Measurements from ENCODE around the gene MGAT4A.

The MGAT4A gene

DNA sequence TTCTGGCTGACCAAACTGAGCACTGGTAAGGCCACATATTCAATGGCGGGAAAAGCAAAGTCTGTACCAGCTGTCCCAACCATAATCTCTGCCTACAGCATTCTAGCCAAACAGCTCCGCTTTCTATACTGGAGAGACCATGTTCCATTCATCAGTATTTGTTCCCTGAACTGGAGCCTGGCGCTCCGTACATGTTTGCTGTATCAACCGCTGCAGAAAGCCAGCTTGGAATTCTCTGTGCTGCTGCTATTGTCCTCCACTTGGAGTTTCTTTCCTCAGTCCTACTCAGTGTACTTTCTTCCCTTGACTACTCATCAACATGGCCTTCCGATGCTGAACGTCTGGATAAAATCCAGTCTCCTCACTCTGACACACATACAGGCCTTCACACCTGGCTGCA, 124.5 kb downstream of the MGAT4A start:
- peaks cover 49% of the 10 kb centered on the region for H3K79me2 ChIP-seq (ENCODE audit: low read length)
- H3K4me3 ChIP-seq (ENCODE audit: low read length) = no peak overlapping the region
- no peaks in the 10 kb centered on the region for H3K36me3 ChIP-seq (replicated peaks; ENCODE audit: insufficient read depth, low read length)
- no peak for TF ChIP-seq EZH2phosphoT487 (IDR thresholded peaks at IDR 0.05; ENCODE audit: low read length)
- TF ChIP-seq, protein P1, sequence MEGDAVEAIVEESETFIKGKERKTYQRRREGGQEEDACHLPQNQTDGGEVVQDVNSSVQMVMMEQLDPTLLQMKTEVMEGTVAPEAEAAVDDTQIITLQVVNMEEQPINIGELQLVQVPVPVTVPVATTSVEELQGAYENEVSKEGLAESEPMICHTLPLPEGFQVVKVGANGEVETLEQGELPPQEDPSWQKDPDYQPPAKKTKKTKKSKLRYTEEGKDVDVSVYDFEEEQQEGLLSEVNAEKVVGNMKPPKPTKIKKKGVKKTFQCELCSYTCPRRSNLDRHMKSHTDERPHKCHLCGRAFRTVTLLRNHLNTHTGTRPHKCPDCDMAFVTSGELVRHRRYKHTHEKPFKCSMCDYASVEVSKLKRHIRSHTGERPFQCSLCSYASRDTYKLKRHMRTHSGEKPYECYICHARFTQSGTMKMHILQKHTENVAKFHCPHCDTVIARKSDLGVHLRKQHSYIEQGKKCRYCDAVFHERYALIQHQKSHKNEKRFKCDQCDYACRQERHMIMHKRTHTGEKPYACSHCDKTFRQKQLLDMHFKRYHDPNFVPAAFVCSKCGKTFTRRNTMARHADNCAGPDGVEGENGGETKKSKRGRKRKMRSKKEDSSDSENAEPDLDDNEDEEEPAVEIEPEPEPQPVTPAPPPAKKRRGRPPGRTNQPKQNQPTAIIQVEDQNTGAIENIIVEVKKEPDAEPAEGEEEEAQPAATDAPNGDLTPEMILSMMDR (IDR thresholded peaks at IDR 0.05; ENCODE audit: low read length) = no peak
- no peak overlapping the region for H3K27ac ChIP-seq (ENCODE audit: low read length)
- no peaks in the 10 kb centered on the region for H4K20me1 ChIP-seq (ENCODE audit: insufficient read depth, low read length)
- H3K4me2 ChIP-seq (ENCODE audit: low read depth, low read length) = no peak overlapping the region
- H3K9me2 ChIP-seq (replicated peaks; ENCODE audit: insufficient read depth, low read length) = no peaks in the 10 kb centered on the region
- H3K9ac ChIP-seq (ENCODE audit: low read length) = no peak overlapping the region
- no peaks in the 10 kb centered on the region for H3K9me3 ChIP-seq (replicated peaks; ENCODE audit: insufficient read depth, low read length)
- H3F3A ChIP-seq (ENCODE audit: insufficient read depth, low read length) = peaks cover 12% of the 10 kb centered on the region
- no peak for DNase-seq
- no peak overlapping the region for H2AFZ ChIP-seq (ENCODE audit: low read length)
- H3K27me3 ChIP-seq (replicated peaks; ENCODE audit: insufficient read depth, low read length) = no peaks in the 10 kb centered on the region
- peaks cover 13% of the 10 kb centered on the region for H3K4me1 ChIP-seq (ENCODE audit: low read length)

DNA sequence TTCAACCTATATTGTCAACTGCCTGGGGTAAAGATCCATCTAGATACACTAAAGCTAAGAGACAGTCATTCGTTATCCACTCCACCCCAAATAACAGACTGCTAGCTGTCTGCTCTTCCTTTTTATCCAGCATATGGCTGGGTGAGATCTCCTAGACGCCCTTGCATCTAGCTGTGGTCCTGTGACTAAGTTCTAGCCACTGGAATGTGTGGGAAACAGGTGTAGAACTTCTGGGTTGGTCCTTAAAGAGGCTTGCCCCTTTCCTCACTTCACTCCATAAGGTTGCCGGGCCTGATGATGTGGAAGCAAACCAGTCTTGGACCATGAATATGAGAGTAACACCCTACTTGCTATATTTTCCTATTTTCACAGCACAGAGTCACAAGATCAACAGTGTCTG, 125.9 kb downstream of the MGAT4A start:
- Histone ChIP-seq H3K9ac (ENCODE audit: low read length) (no peak overlapping the region), H3K4me2 (ENCODE audit: low read depth, low read length) (no peak overlapping the region), H3K4me3 (ENCODE audit: low read length) (no peak overlapping the region), H3K27me3 (replicated peaks; ENCODE audit: insufficient read depth, low read length) (no peaks in the 10 kb centered on the region), H3K27ac (ENCODE audit: low read length) (no peak overlapping the region), H3K9me3 (replicated peaks; ENCODE audit: insufficient read depth, low read length) (no peaks in the 10 kb centered on the region), H2AFZ (ENCODE audit: low read length) (no peak overlapping the region), H3F3A (ENCODE audit: insufficient read depth, low read length) (peaks cover 16% of the 10 kb centered on the region), H4K20me1 (ENCODE audit: insufficient read depth, low read length) (no peaks in the 10 kb centered on the region), H3K4me1 (ENCODE audit: low read length) (peaks cover 13% of the 10 kb centered on the region), H3K9me2 (replicated peaks; ENCODE audit: insufficient read depth, low read length) (no peaks in the 10 kb centered on the region), H3K36me3 (replicated peaks; ENCODE audit: insufficient read depth, low read length) (no peaks in the 10 kb centered on the region), H3K79me2 (ENCODE audit: low read length) (peaks cover 37% of the 10 kb centered on the region)
- TF ChIP-seq EZH2 (optimal IDR thresholded peaks at IDR 0.05; ENCODE audit: low read depth, low read length) = no peak
- TF ChIP-seq, protein P1 (IDR thresholded peaks at IDR 0.05; ENCODE audit: low read length) = no peak
- DNase-seq = no peak

DNA sequence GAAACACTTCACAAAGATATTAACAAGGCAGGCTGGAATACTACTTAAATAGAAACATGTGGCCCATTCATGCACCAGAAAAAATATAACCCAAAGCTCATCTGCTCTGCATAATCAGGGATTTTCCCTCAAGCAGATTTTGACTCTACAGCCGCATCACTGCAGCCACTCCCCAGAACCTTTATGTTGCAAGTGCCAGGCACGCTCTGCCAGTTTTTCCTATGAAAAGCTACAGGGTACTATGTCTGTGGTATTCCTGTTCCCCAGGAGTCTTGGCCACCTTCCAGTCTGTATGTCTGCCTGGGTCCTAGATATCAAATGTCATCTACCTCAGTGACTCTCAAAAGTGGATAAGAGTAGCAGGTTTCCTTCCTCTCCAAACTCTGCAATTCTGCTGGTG, 126.4 kb downstream of the MGAT4A start:
- H3K36me3 ChIP-seq (replicated peaks; ENCODE audit: insufficient read depth, low read length) = no peaks in the 10 kb centered on the region
- H4K20me1 ChIP-seq (ENCODE audit: insufficient read depth, low read length) = no peaks in the 10 kb centered on the region
- H3K27ac ChIP-seq (ENCODE audit: low read length) = no peak overlapping the region
- H3K9ac ChIP-seq (ENCODE audit: low read length) = no peak overlapping the region
- no peaks in the 10 kb centered on the region for H3K9me2 ChIP-seq (replicated peaks; ENCODE audit: insufficient read depth, low read length)
- no peaks in the 10 kb centered on the region for H3K9me3 ChIP-seq (replicated peaks; ENCODE audit: insufficient read depth, low read length)
- peaks cover 32% of the 10 kb centered on the region for H3K79me2 ChIP-seq (ENCODE audit: low read length)
- no peak overlapping the region for H3K4me2 ChIP-seq (ENCODE audit: low read depth, low read length)
- H3K27me3 ChIP-seq (replicated peaks; ENCODE audit: insufficient read depth, low read length) = no peaks in the 10 kb centered on the region
- no peak overlapping the region for H3K4me3 ChIP-seq (ENCODE audit: low read length)
- H3F3A ChIP-seq (ENCODE audit: insufficient read depth, low read length) = peaks cover 21% of the 10 kb centered on the region
- TF ChIP-seq, protein P1 (IDR thresholded peaks at IDR 0.05; ENCODE audit: low read length) = no peak
- TF ChIP-seq EZH2phosphoT487 (IDR thresholded peaks at IDR 0.05; ENCODE audit: low read length) = no peak
- peaks cover 11% of the 10 kb centered on the region for H3K4me1 ChIP-seq (ENCODE audit: low read length)
- no peak overlapping the region for H2AFZ ChIP-seq (ENCODE audit: low read length)
- DNase-seq = no peak

Measured in MM.1S (cell line).